Endothelial cell of hepatic sinusoid (primary cell): Measurements from ENCODE around the gene CDH9.

ENCODE experiments used
- in situ Hi-C: cut with HindIII; loops from 2 replicates; pipeline ENCODE4 v1.10.0; 2017; ENCODE audit warnings: low sequenced_read_pairs

Gene CDH9

DNA sequence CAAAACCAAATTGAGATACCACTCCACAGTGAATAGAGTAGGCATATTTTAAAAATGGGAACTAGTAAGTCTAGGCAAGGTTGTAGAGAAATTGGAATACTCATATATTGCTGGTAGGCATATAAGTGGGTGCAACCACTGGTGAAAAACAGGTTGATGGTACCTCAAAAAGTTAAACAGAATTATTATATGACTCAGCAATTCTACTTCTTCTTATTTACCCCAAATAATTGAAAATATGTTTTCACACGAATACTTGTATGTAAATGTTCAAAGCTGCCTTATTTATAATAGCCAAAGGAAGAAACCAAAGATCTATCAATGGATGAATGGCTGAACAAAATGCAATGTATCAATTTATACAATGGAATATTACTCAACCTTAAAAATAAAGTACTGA is 79.1 kb downstream of the CDH9 start:
- in situ Hi-C loops = no loop called here

DNA sequence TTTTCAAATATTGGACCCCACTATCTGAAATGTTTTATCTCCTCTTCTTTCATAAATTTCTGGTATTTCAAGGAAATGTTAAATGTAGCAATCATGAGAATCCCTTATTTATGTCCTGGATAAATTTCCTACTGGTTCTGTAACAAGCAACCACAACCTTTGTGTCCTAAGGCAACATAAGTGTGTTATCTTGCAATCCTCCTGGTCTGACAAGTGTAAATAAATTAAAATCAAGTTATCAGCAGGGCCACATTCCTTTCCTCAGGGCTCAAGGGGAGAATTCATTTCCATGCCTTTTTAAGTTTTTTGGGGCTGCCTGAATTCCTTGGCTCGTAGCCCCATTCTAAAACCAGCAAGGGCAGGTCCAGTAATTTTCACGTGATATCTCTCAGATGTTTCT is 83.2 kb downstream of the CDH9 start:
- in situ Hi-C loops = no loop called here

DNA sequence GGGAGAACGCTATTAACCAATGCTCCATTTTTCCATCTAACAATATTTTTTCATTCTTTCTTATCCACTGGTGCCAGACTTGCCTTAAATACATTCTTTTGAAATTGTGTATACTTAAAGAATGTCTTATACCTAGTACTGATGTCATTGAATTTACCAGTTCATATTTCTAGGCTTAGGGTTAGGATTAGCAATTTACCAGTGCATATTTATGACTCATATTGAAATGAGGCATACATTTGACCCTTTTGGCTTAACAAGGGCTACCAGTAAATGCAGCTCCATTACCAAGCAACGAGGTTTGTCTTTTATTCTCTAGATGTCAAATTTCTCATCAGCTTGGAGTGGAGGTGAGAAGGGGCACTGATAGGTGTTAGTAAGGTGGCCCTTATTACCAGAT is 89.5 kb downstream of the CDH9 start:
- in situ Hi-C loops = no loop called here

- in situ Hi-C loops = no loop called here
These were observed 92.5 kb downstream of the CDH9 start for GRCh38 chr5:26945901-26946300.

DNA sequence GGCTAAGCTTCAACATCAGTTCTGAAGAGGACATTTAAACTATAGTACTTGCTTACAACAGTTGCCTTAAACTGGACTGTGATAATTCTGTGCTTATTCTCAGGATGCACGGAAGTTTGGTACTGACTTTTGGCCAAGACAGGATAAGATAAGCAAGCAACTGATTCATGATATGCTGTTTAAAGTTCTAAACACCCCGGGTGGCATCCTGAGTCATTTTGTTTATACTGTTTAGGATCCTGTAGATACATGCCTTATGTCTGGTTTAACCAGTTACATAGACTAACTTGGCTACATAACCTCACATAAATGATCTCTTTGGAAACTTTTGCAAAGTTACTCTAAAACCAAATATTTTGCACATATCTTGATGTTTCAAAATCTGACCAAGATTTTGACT is 95.9 kb downstream of the CDH9 start:
- in situ Hi-C loops = no loop called here

DNA sequence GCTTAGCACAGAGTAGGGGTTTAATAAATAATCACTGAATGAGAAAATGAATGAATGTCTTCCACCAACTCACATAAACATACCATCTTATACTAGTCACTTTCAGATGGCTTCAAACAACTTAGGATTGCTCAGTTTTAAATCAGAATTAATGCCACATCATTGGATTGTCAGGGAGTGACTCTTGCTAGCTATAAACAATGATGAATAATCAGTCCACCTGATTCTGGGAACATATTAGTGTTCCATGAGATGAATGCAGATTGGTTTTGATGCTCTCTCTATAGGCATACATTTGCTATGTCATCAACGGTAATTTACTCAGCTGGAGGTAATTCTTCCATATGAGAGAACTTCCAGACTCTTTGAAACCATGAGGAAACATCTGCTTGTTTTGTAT is 97.4 kb downstream of the CDH9 start:
- in situ Hi-C loops = no loop called here

GRCh38 chr5:26932238-26932637 is 106.1 kb downstream of the CDH9 start:
- in situ Hi-C loops = no loop called here

DNA sequence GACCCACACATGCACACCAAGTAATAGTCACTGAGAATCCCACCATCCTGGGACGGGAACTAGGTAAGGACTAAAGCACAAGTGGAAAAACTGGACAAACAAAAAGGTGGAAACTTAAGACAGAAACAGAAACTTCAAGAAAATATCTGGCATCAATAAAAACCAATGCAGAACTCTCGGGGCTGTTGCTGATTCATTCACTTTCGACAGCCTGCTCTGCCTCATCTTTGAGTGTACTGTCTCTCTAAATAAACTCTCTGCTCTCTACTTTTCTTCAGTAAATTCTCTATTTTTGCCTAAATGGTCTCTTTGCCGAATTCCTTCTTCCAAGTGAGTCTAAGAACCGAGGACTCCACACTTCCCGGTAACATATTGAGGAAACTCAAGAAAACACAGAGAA is 116.9 kb downstream of the CDH9 start:
- in situ Hi-C loops = no loop called here

DNA sequence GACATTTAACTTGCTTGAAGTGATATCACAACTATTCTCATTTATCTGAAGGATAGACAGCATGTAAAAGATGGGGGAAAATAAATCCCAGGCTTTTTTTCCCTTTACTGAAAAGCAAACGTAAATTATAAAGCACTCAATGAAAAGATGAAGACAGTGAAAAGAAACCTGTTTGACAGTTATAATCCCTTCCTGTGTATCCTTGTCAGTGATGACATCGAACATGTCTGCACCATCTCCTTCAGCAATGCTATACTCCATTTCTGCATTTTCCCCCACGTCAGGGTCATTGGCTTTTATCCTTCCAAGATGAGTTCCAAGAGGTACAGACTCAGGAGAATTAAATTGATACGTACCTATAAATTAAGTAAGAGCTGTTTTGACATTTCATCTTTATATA is 134.9 kb downstream of the CDH9 start:
- in situ Hi-C loops = no loop called here

GRCh38 chr5:26894719-26895263 is 143.6 kb downstream of the CDH9 start:
- in situ Hi-C loops = no loop called here

DNA sequence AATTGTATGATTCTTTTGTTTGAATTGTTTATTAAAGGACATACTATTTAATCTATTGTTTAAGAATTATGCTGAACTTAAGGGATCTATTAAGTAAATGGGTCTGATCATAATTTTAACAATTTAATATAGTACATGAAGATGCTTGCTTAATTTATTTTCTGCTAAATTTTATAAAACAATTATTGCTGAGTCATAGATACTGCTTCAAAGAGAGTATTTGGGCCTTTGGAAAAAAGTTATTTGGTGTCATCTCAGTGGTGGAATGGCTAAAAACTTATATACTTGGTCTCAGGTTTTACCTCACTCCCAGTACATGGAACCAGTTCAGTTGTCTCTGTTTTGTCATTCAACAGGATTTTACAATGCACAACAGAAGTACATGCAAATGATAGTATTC is 145.3 kb downstream of the CDH9 start:
- in situ Hi-C loops = no loop called here

GRCh38 chr5:26889815-26890214 is 148.6 kb downstream of the CDH9 start:
- in situ Hi-C loops = no loop called here

GRCh38 chr5:26884481-26884880 is 153.9 kb downstream of the CDH9 start:
- in situ Hi-C loops = no loop called here

DNA sequence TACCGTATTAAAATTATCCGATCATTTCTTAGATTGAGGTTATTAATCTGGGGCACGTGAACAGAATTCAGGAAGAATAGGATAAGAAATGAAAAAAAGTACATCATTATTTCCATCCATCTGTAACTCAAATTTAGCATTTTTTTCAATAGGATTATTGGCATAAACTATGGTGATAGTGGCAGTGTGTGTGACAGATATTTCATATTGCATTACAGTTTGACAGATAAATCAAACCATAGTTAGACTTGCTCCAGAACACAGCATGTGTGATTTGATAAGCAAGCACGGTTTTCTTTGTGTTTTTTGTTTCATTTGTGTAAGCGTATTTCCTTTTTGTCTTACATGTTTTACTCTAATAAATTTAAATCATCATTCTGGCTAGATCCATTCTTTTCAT is 155.0 kb downstream of the CDH9 start:
- in situ Hi-C loops = no loop called here

DNA sequence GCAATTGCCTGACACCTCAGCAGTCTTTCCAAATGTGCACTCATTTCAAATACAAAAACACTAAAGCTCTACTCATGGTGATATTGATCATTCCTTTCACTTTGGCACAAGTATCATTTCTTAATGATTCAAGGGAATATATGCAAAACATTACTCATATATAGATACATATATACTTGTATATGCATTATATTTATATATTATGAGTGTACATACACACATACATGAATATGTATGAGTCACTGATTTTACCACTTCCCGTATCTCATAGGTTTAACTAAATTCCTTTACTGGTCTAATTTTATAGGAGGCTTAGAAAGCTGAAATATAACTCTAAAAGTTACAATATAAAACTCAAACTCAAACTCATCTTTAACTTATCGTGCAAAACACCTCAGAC is 156.5 kb downstream of the CDH9 start:
- in situ Hi-C loops = no loop called here

DNA sequence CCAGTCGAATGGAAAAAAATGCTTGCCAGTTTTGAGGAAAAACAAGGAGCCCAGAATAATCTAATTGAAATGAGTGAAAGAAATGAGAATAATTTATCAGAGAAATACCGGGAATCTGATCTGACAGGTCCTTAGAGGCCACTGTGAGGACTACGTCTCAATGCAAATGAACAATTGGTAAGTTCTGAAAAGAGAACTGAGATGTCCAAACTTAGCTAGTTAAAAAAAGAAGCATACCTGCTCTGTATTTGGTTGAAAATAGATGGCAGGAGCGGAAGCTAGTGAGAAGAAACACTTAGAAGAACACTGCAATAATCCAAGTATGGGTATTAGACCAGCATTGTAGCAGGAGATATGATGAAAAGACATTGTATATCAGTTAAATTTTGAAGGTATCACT is 161.2 kb downstream of the CDH9 start:
- in situ Hi-C loops = no loop called here

DNA sequence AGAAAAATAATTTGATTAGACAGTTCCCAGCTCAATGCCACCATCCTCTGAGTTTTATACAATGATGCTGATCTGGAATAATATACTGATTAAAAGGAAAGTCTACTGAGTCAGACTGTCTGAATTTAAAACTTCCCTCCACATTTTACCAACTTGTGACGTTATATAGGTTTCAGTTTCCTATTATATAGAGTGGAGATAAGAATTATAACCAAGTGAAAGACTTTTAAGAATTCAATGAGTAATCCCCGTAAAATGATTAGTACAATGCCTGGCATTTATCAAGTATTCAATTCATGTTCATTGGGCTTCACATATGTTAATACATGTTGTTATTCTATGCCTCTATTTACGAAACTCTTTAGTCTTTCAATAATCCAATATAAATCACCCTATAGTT is 166.0 kb downstream of the CDH9 start:
- in situ Hi-C loops = no loop called here

DNA sequence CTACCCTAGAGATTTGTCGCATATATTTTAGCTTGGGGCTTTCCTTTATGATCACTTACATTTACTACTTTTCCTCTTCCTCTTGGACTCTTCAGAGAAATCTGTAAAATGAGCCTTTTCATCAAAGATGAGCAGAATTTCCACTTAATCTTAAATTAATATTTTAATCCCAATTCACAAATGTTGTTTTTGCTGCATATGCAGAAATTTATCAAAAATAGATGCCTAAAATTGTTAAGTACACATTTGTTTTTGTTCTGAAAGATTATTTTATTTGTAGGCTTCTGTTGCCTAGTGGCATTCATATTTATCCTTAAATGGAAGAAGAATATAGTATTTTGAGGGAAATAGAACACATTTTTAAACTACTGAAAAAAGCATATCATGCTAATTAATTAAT is 168.6 kb downstream of the CDH9 start:
- in situ Hi-C loops = no loop called here

GRCh38 chr5:26868504-26868903 is 169.9 kb downstream of the CDH9 start:
- in situ Hi-C loops = no loop called here

- in situ Hi-C loops = no loop called here
These were observed 174.3 kb downstream of the CDH9 start for GRCh38 chr5:26864061-26864460.

DNA sequence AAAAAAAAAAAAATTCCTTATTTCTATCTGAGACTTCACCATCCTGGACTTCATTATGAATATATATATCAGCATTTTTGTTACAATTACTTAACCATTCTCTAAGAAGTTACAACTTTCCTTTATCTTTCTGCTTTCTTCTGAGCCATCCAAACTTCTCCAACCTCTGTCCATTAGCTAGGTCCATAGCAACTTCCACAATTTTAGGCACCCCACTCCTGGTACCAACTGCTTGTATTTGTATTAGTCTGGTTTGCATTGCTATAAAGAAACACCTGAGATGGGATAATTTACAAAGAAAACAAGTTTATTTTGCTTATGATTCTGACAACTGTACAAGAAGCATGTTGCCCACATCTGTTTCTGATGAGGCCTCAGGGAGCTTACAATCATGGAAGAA is 182.1 kb downstream of the CDH9 start:
- in situ Hi-C loops = no loop called here

- in situ Hi-C loops = loop anchor here (5.0 kb wide), 1 partner anchor 55 kb away; no protein-coding TSS in a partner anchor
These were observed 185.9 kb downstream of the CDH9 start for GRCh38 chr5:26852450-26852849.

- in situ Hi-C loops = no loop called here
These were observed 191.2 kb downstream of the CDH9 start for GRCh38 chr5:26847041-26847736.
